Natural killer cell (primary cell): Measurements from ENCODE around the gene SOX10. TPM values are rescaled to one million over a fixed set of nuclear protein-coding genes. Genes with fewer than 3 reads are reported as not detected.
A peak's percentile ranks its signal among the peaks of the same experiment; 100 is the strongest.

Experiments used
- ATAC-seq, 3 donors: fragments of 150-1000 bp in 2 of 3; fragments of 200-7000 bp in 1 of 3; cut with Tn5 transposase; 1 replicate in 1 of 3; 2 replicates in 2 of 3; pipeline ENCODE4 v1.10.0; 2021; ENCODE audit warnings: mild to moderate bottlenecking in 2 of 3, moderate library complexity in 2 of 3
- DNase-seq, 2 donors: peaks; one replicate each; pipeline versions ENCODE4 v3.0.0 to v3.0.0-alpha.2; 2013 to 2021; ENCODE audit warnings: mixed read lengths in 1 of 2
- H3K27ac ChIP-seq: one replicate; pipeline ENCODE4 v1.5.1; 2013; ENCODE audit warnings: mild to moderate bottlenecking, low read length
- H3K27me3 ChIP-seq: one replicate; pipeline ENCODE4 v1.6.1; 2013; ENCODE audit warnings: low read length; ENCODE audit not compliant: control insufficient read depth, insufficient read depth
- H3K36me3 ChIP-seq: one replicate; pipeline ENCODE4 v1.6.1; 2013; ENCODE audit warnings: low read length; ENCODE audit not compliant: control insufficient read depth, insufficient read depth
- H3K4me1 ChIP-seq: one replicate; pipeline ENCODE4 v1.6.1; 2013; ENCODE audit warnings: low read length; ENCODE audit not compliant: control insufficient read depth, insufficient read depth
- H3K4me3 ChIP-seq: one replicate; pipeline ENCODE4 v1.5.1; 2013; ENCODE audit warnings: low read length
- H3K9me3 ChIP-seq: one replicate; pipeline ENCODE4 v1.6.1; 2013; ENCODE audit warnings: low read length; ENCODE audit not compliant: control insufficient read depth, insufficient read depth
- H3K27ac Mint-ChIP-seq, 2 donors: one replicate each; pipeline ENCODE4 v1.8.0; 2022; ENCODE audit warnings: mild to moderate bottlenecking in 2 of 2, mixed read lengths in 2 of 2, moderate library complexity in 1 of 2
- H3K27me3 Mint-ChIP-seq, 2 donors: one replicate each; pipeline ENCODE4 v1.8.0; 2022; ENCODE audit warnings: low read depth in 2 of 2, mixed read lengths in 2 of 2
- H3K36me3 Mint-ChIP-seq: one replicate; pipeline ENCODE4 v1.8.0; 2022; ENCODE audit warnings: mixed read lengths
- H3K4me1 Mint-ChIP-seq, 2 donors: one replicate each; pipeline ENCODE4 v1.8.0; 2022; ENCODE audit warnings: mixed read lengths in 2 of 2
- H3K4me3 Mint-ChIP-seq: one replicate; pipeline ENCODE4 v1.8.0; 2022; ENCODE audit warnings: mild to moderate bottlenecking, moderate library complexity, mixed read lengths
- H3K9me3 Mint-ChIP-seq, 2 donors: one replicate each; pipeline ENCODE4 v1.8.0; 2022; ENCODE audit warnings: mixed read lengths in 2 of 2
- CTCF ChIP-seq: fragments of 200-600 bp; IDR thresholded peaks from one replicate; pipeline ENCODE4 v1.8.0; 2022; ENCODE audit warnings: antibody characterized with exemption
- WGBS: methylation state at CpG from one replicate; pipeline ENCODE4 v1.1.7; 2013; ENCODE audit warnings: missing lambda C conversion rate; ENCODE audit not compliant: insufficient coverage; 5-methylcytosine and 5-hydroxymethylcytosine counted together
- intact Hi-C: fragments of 100-400 bp; cut with micrococcal nuclease; formaldehyde crosslinking; loops from one replicate; pipeline ENCODE4 v1.14.2; 2022
- total RNA-seq, 4 donors: library from RNA; stranded (reverse); fragments of 120-200 nt in 1 of 4; gene quantifications; one replicate each; pipeline versions ENCODE4 v1.2.3 to v1.2.4, GENCODE V29; 2013 to 2022

The SOX10 gene
- total RNA-seq, 3 donors from 2014 or later (not counting 1 experiment from before 2014, with no cell fraction given), result not detected

GRCh38 chr22:37940698-37941376, 43.5 kb downstream of the SOX10 start:
- Mint-ChIP-seq H3K36me3 (no peaks in the 10 kb centered on the region), H3K9me3 (no peaks in the 10 kb centered on the region), H3K4me3 (no peak overlapping the region), H3K27ac (no peak overlapping the region), H3K4me1 (no peaks in the 10 kb centered on the region), H3K27me3 (no peaks in the 10 kb centered on the region)
- H3K36me3 ChIP-seq, result peaks cover 23% of the 10 kb centered on the region
- H3K27me3 ChIP-seq, result no peaks in the 10 kb centered on the region
- TF ChIP-seq CTCF, result no peak
- H3K4me1 ChIP-seq, result no peaks in the 10 kb centered on the region
- ATAC-seq (no peak), DNase-seq (no peak)
- no peaks in the 10 kb centered on the region for H3K9me3 ChIP-seq
- no peak overlapping the region for H3K27ac ChIP-seq
- 83% methylated on average over 12 of the region's 12 CpGs for WGBS
- intact Hi-C loops, result no loop called here
- H3K4me3 ChIP-seq, result no peak overlapping the region

GRCh38 chr22:37933711-37934376, 50.5 kb downstream of the SOX10 start:
- Mint-ChIP-seq H3K9me3 (no peaks in the 10 kb centered on the region), H3K4me1 (peaks cover 8 to 17% of the 10 kb centered on the region in 2 donors), H3K4me3 (no peak overlapping the region), H3K27ac (no peak overlapping the region), H3K36me3 (no peaks in the 10 kb centered on the region), H3K27me3 (no peaks in the 10 kb centered on the region)
- 12% methylated on average over 13 of the region's 13 CpGs for WGBS
- H3K36me3 ChIP-seq, result peaks cover 20% of the 10 kb centered on the region
- H3K9me3 ChIP-seq, result no peaks in the 10 kb centered on the region
- TF ChIP-seq CTCF, result peak; percentile 82
- DNase-seq (peak; percentile 72 to 86), ATAC-seq (peak; percentile 93 to 100 (median 99))
- H3K4me3 ChIP-seq, result no peak overlapping the region
- H3K27ac ChIP-seq, result no peak overlapping the region
- H3K4me1 ChIP-seq, result peaks cover 10% of the 10 kb centered on the region
- intact Hi-C loops, result no loop called here
- H3K27me3 ChIP-seq, result no peaks in the 10 kb centered on the region

- H3K4me1 ChIP-seq, result peaks cover 10% of the 10 kb centered on the region
- H3K36me3 ChIP-seq, result peaks cover 23% of the 10 kb centered on the region
- DNase-seq (no peak), ATAC-seq (no peak)
- Mint-ChIP-seq H3K27me3 (no peaks in the 10 kb centered on the region), H3K27ac (peak overlapping the region in 1 of 2 donors; percentile 51), H3K4me1 (peaks cover 8 to 17% of the 10 kb centered on the region in 2 donors), H3K4me3 (no peak overlapping the region), H3K9me3 (no peaks in the 10 kb centered on the region), H3K36me3 (no peaks in the 10 kb centered on the region)
- H3K9me3 ChIP-seq, result no peaks in the 10 kb centered on the region
- no peak overlapping the region for H3K27ac ChIP-seq
- no peaks in the 10 kb centered on the region for H3K27me3 ChIP-seq
- 94% methylated on average over 21 of the region's 21 CpGs for WGBS
- intact Hi-C loops, result no loop called here
- no peak overlapping the region for H3K4me3 ChIP-seq
- TF ChIP-seq CTCF, result no peak
Observed at GRCh38 chr22:37932821-37933578, 51.4 kb downstream of the SOX10 start.
